GM12873 (cell line): Measurements from ENCODE around the gene BMP7.

Experiments used
- CTCF ChIP-seq: IDR thresholded peaks from 2 replicates; pipeline ENCODE4 v1.5.1; 2012; ENCODE audit warnings: low read depth, mild to moderate bottlenecking, moderate library complexity, low read length, control low read depth; ENCODE audit not compliant: insufficient read depth; ENCODE audit errors: missing control alignments

The BMP7 gene

GRCh38 chr20:57195469-57196100 lies 70.9 kb downstream of the BMP7 start:
- TF ChIP-seq CTCF = no peak

GRCh38 chr20:57195023-57195422 lies 71.4 kb downstream of the BMP7 start:
- no peak for TF ChIP-seq CTCF

DNA sequence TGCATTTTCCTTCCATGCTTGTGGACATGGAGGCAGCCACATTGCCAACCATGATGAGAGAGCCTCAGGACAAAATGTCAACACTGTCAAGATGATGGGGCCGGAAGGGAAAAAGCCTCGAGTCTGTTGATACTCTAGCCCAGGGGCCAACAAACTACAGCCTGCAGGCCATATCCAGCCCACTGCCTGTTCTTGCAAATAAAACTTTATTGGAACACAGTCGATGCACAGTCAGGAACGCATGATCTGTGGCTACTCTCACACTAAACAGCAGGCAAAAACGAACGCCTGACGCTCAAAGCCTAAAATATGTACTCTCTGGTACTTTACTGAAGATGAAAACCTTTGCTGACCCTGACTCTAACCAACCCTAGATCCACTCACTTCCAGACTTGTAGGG lies 72.3 kb downstream of the BMP7 start:
- no peak for TF ChIP-seq CTCF

GRCh38 chr20:57193094-57193493 lies 73.3 kb downstream of the BMP7 start:
- TF ChIP-seq CTCF = no peak

DNA sequence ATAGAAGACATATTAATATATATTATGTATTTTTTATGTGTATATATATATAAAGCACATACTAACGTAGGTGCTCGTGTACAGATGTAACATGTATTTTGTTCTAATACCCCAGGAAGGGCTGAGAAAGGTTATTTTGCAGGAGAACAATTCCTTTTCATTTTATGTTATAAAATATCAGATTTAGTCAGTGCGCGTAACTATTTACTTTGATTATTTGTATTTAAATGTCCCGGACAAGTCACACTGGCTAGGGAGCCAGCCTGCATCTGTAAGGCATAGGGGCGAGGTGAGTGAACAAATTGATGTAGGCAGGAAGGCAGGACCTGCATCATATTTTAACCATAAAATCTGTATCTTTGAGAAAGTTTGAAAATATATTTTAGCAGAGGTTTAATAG lies 74.1 kb downstream of the BMP7 start:
- no peak for TF ChIP-seq CTCF

DNA sequence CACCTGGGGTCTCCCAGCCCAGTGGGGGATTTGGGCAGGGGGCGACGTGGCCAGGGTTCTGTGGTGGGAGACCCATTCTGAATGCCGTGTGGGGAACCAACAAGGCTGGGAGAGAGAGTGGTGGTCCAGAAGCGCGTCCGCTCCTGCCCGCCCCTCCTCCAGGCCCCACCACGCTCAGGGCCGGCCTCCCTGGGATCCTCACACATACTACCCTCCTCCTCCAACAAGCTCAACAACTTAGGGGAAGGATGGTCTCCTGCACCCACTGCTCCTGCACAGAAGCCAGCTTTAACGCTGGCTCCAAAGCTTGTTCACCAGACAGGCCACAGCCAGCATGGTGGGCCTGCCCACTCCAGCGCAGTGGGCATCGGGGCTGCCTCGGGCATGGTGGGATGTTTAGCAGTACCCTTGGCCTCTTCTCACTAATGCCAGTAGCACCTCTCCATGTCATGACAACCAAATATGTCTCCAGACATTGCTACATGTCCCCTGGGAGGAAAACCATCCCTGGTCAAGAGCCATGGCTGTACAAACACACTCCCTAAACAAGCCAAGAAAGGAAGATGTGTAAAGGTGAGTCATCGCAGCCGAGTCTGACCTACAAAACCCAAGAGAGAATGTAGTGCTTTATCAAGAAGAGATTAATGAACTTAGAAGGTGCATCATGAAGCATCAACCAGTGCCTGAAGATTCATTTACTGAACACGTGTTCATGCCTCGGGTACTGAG lies 75.7 kb downstream of the BMP7 start:
- no peak for TF ChIP-seq CTCF

DNA sequence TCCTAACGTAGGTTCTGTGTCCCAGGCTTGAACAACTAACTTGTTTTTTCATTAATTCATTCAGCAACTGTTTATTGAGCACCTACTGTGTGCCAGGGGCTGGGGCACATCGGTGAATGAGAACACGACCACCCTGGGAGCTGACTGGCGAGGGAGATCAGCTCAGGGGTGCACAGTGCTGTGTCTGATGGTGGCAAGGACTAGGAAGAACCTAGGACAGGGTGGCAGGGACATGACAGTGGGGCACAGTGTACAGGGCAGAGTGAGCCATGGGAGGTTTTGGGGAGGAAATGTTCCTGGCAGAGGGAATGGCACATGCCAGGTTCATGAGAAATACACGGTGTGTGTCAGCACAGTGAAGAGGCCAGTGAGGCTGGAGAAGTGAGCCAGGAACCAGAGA lies 76.7 kb downstream of the BMP7 start:
- TF ChIP-seq CTCF = no peak
